Stimulated activated CD8-positive, alpha-beta memory T cell treated with anti-CD3 and anti-CD28 coated beads, Interleukin-12 subunit alpha, Interleukin-12 subunit beta, amount 100 ng/mL, for 4 hours (primary cell): ENCODE measurements around the gene KDM2A.
A peak's percentile ranks its signal among the peaks of the same experiment; 100 is the strongest.

Source experiments
- DNase-seq: peaks from one replicate; pipeline ENCODE4 v3.0.0-alpha.2; 2020; ENCODE audit warnings: low read depth

KDM2A gene

GRCh38 chr11:67118801-67119584 is at the start of gene KDM2A:
KDM2A (plus strand) TSS chr11:67119263; CDS start chr11:67121317, 2,054 bp downstream.
- peak; percentile 99 for DNase-seq

GRCh38 chr11:67071420-67072284 is 47.4 kb upstream of the KDM2A start:
- DNase-seq = peak; percentile 45

- DNase-seq = no peak
Measured at GRCh38 chr11:67072295-67072694, 46.8 kb upstream of the KDM2A start.

GRCh38 chr11:67073908-67074307 is 45.2 kb upstream of the KDM2A start:
- no peak for DNase-seq

GRCh38 chr11:67076202-67076601 is 42.9 kb upstream of the KDM2A start:
- no peak for DNase-seq

GRCh38 chr11:67079065-67079705 is 39.9 kb upstream of the KDM2A start:
- DNase-seq = no peak

GRCh38 chr11:67082071-67082791 is 36.8 kb upstream of the KDM2A start:
- DNase-seq = no peak

- no peak for DNase-seq
Measured at GRCh38 chr11:67083786-67084366, 35.2 kb upstream of the KDM2A start.

GRCh38 chr11:67085617-67086016 is 33.4 kb upstream of the KDM2A start:
- no peak for DNase-seq

- DNase-seq = no peak
Measured at GRCh38 chr11:67090717-67091116, 28.3 kb upstream of the KDM2A start.

GRCh38 chr11:67095214-67095507 is 23.9 kb upstream of the KDM2A start:
- no peak for DNase-seq

GRCh38 chr11:67098799-67099429 is 20.1 kb upstream of the KDM2A start:
- no peak for DNase-seq

GRCh38 chr11:67099831-67100324 is 19.2 kb upstream of the KDM2A start:
- no peak for DNase-seq

GRCh38 chr11:67102664-67103063 is 16.4 kb upstream of the KDM2A start:
- DNase-seq = no peak

GRCh38 chr11:67105964-67106363 is 13.1 kb upstream of the KDM2A start:
- no peak for DNase-seq

GRCh38 chr11:67111261-67111660 is 7.8 kb upstream of the KDM2A start:
- no peak for DNase-seq

GRCh38 chr11:67113231-67113721 is 5.8 kb upstream of the KDM2A start:
- peak; percentile 4 for DNase-seq

GRCh38 chr11:67114275-67114896 is 4.7 kb upstream of the KDM2A start:
- no peak for DNase-seq

GRCh38 chr11:67116758-67117105 is 2.3 kb upstream of the KDM2A start:
- DNase-seq = no peak

- no peak for DNase-seq
Measured at GRCh38 chr11:67117176-67117575, 1.9 kb upstream of the KDM2A start.
